GM12878 (cell line): ENCODE results near the gene SRSF2. TPM values are rescaled to one million over a fixed set of nuclear protein-coding genes. Genes with fewer than 3 reads are reported as not detected.

Experiments used
- ASH2L ChIP-seq: fragments of 300-600, 200-600 bp; sonication (generic); IDR thresholded peaks from 2 replicates; pipeline ENCODE4 v1.6.1; 2017; ENCODE audit warnings: low read depth, mild to moderate bottlenecking, borderline replicate concordance
- ATF7 ChIP-seq: fragments of 450-650 bp; IDR thresholded peaks from 2 replicates; pipeline ENCODE4 v1.6.1; 2016; ENCODE audit warnings: low read depth, mild to moderate bottlenecking
- DPF2 ChIP-seq: fragments of 450-650 bp; IDR thresholded peaks from 2 replicates; pipeline ENCODE4 v1.6.1; 2017; ENCODE audit warnings: mild to moderate bottlenecking
- EGR1 ChIP-seq, 2 experiments: IDR thresholded peaks; 1 replicate in 1 of 2; 2 replicates in 1 of 2; pipeline ENCODE4 v1.6.1; 2011 to 2012; ENCODE audit warnings: low read depth in 2 of 2, low read length in 2 of 2, borderline replicate concordance in 1 of 2, mild to moderate bottlenecking in 1 of 2, moderate library complexity in 1 of 2
- HDAC6 ChIP-seq: fragments of 200-600 bp; sonication (generic); IDR thresholded peaks from one replicate; pipeline ENCODE4 v1.8.0; 2017; ENCODE audit warnings: antibody characterized with exemption; ENCODE audit not compliant: unreplicated experiment
- HSF1 ChIP-seq: fragments of 150-350 bp; IDR thresholded peaks from 2 replicates; pipeline ENCODE4 v1.6.1; 2014; ENCODE audit warnings: mild to moderate bottlenecking, low read depth, low read length
- JUND ChIP-seq: IDR thresholded peaks from 2 replicates; pipeline ENCODE4 v1.6.1; 2012; ENCODE audit warnings: low read depth, mild to moderate bottlenecking, low read length, improper control_type of control experiment, moderate library complexity
- NR2C2 ChIP-seq: IDR thresholded peaks from 2 replicates; pipeline ENCODE4 v1.6.1; 2011; ENCODE audit warnings: borderline replicate concordance, low read depth; ENCODE audit not compliant: control insufficient read depth, insufficient read length
- NRF1 ChIP-seq: conservative IDR thresholded peaks from 2 replicates; pipeline ENCODE4 v1.6.1; 2011; ENCODE audit warnings: mild to moderate bottlenecking, low read depth, low read length, improper control_type of control experiment
- RELA ChIP-seq: fragments of 450-650 bp; IDR thresholded peaks from 2 replicates; pipeline ENCODE4 v1.8.0; 2014; ENCODE audit warnings: borderline replicate concordance; ENCODE audit not compliant: partially characterized antibody
- SIX5 ChIP-seq: IDR thresholded peaks from 2 replicates; pipeline ENCODE4 v1.6.1; 2011; ENCODE audit warnings: mild to moderate bottlenecking, low read depth, low read length, moderate library complexity; ENCODE audit not compliant: severe bottlenecking
- SMARCA5 ChIP-seq: fragments of 450-650 bp; IDR thresholded peaks from 2 replicates; pipeline ENCODE4 v1.6.1; 2017; ENCODE audit warnings: mild to moderate bottlenecking
- SREBF1 ChIP-seq: IDR thresholded peaks from 2 replicates; pipeline ENCODE4 v1.6.1; 2012; ENCODE audit warnings: mild to moderate bottlenecking, low read length
- STAT1 ChIP-seq: fragments of 450-650 bp; conservative IDR thresholded peaks from 2 replicates; pipeline ENCODE4 v1.6.1; 2014; ENCODE audit warnings: antibody characterized with exemption, mild to moderate bottlenecking
- SUZ12 ChIP-seq: fragments of 200-600 bp; sonication (generic); IDR thresholded peaks from one replicate; pipeline ENCODE4 v1.6.1; 2018; ENCODE audit warnings: antibody characterized with exemption, mild to moderate bottlenecking; ENCODE audit not compliant: unreplicated experiment
- TARDBP ChIP-seq: IDR thresholded peaks from 2 replicates; pipeline ENCODE4 v1.6.1; 2016; ENCODE audit warnings: borderline replicate concordance
- ZBED1 ChIP-seq: IDR thresholded peaks from 2 replicates; pipeline ENCODE4 v1.6.1; 2016; ENCODE audit warnings: borderline replicate concordance
- polyA plus RNA-seq, 11 experiments: library from polyadenylated mRNA; depleted of rRNA in 4 of 11; unstranded in 6 of 11; stranded (reverse) in 5 of 11; fragments of >200 nt; fragmentation: Nextera tagmentation in 4 of 11; fragmentation: Illumina TruSeq in 1 of 11; extraction: Ambion mirVana in 4 of 11; extraction: Trizol in 1 of 11; gene quantifications; 1 replicate in 1 of 11; 2 replicates in 10 of 11; pipeline versions ENCODE4 v1.2.1 to v1.2.3, GENCODE V29; 2011 to 2016; ENCODE audit warnings: inconsistent platforms in 2 of 11, missing spikeins in 2 of 11, low read depth in 1 of 11
- total RNA-seq, 4 experiments: library from RNA; depleted of rRNA in 3 of 4; stranded (reverse); fragments of >200 nt in 3 of 4; fragmentation: Illumina TruSeq in 1 of 4; extraction: Trizol in 1 of 4; gene quantifications; 2 replicates each; pipeline versions ENCODE4 v1.2.1 to v1.2.3, GENCODE V29; 2013 to 2021
- TF ChIP-seq, protein P1 (sequence below): fragments of 450-650 bp; IDR thresholded peaks from 2 replicates; pipeline ENCODE4 v1.6.1; 2018; ENCODE audit warnings: mild to moderate bottlenecking, low read depth, moderate library complexity; ENCODE audit not compliant: partially characterized antibody
- TF ChIP-seq, protein P2 (sequence below): IDR thresholded peaks from 2 replicates; pipeline ENCODE4 v1.6.1; 2011; ENCODE audit warnings: borderline replicate concordance, low read depth, mild to moderate bottlenecking, moderate library complexity, mixed read lengths, low read length; ENCODE audit not compliant: insufficient read depth; ENCODE audit errors: extremely low read length
- TF ChIP-seq, protein P3 (sequence below): IDR thresholded peaks from 2 replicates; pipeline ENCODE4 v1.6.1; 2011; ENCODE audit warnings: mild to moderate bottlenecking, low read depth, low read length, moderate library complexity; ENCODE audit not compliant: insufficient replicate concordance

SRSF2 gene
- total and polyA plus RNA-seq, 10 of the 15 experiments (the other 5 are each of a cell fraction or from before 2014, with no cell fraction given), result 225 to 795 (median 410) TPM

DNA sequence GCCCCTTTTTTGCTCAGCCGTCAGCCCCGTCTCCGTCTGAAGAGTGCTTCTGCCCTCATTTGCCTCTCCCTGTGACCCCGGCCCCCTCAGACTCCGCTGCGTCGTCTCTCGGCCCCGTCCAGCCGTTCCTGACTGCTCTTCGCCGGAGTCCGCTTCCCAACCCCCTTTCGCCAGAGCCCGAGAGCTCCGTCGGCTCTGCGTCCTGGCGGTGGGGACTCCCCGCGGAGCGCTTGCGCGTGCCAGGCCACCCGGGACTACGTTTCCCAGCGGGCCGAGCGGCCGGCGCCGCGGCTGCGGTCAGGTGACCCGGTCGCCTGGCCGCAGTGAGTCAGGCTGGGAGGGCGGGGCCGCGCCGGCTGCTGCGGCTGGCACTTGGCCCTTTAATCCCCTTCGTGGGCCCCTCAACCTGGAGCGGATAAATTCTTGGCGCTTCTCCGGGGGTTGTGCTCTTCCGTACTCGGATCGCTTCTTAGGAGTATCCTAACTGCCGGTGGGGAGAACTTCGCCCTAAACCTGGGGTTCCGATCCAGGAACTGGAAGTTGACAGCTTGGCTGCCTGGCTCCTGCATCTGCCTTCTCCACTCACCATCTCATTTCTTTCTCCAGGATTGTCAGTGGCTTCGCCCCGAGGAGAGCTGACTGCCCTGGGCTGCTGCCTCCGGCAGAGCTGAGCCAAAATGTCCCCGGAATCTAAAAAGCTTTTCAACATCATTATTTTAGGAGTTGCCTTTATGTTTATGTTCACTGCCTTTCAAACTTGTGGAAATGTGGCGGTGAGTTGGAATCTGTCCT lies 741 bp upstream of the SRSF2 start, which contains the start of gene MFSD11 (continued):
- no peak for TF ChIP-seq SUZ12
- TF ChIP-seq RELA, result peak; percentile 77
- TF ChIP-seq DPF2, result 0 out of 2 replicates have a peak, but pooled peaks have one; percentile 81
- peak; percentile 1; the same call in 1 of the 2 replicates for TF ChIP-seq ZBED1
- TF ChIP-seq NRF1, result peak; percentile 30; the same call in 1 of the 2 replicates
- TF ChIP-seq HSF1, result no peak
- TF ChIP-seq, protein P1, sequence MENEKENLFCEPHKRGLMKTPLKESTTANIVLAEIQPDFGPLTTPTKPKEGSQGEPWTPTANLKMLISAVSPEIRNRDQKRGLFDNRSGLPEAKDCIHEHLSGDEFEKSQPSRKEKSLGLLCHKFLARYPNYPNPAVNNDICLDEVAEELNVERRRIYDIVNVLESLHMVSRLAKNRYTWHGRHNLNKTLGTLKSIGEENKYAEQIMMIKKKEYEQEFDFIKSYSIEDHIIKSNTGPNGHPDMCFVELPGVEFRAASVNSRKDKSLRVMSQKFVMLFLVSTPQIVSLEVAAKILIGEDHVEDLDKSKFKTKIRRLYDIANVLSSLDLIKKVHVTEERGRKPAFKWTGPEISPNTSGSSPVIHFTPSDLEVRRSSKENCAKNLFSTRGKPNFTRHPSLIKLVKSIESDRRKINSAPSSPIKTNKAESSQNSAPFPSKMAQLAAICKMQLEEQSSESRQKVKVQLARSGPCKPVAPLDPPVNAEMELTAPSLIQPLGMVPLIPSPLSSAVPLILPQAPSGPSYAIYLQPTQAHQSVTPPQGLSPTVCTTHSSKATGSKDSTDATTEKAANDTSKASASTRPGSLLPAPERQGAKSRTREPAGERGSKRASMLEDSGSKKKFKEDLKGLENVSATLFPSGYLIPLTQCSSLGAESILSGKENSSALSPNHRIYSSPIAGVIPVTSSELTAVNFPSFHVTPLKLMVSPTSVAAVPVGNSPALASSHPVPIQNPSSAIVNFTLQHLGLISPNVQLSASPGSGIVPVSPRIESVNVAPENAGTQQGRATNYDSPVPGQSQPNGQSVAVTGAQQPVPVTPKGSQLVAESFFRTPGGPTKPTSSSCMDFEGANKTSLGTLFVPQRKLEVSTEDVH, result no peak
- TF ChIP-seq NR2C2, result no peak
- TF ChIP-seq SIX5, result peak; percentile 83
- peak; percentile 72; the same call in 1 of the 2 replicates for TF ChIP-seq SREBF1
- peak; percentile 75; the same call in 1 of the 2 replicates for TF ChIP-seq SMARCA5
- TF ChIP-seq, protein P2, sequence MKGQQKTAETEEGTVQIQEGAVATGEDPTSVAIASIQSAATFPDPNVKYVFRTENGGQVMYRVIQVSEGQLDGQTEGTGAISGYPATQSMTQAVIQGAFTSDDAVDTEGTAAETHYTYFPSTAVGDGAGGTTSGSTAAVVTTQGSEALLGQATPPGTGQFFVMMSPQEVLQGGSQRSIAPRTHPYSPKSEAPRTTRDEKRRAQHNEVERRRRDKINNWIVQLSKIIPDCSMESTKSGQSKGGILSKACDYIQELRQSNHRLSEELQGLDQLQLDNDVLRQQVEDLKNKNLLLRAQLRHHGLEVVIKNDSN, result peak; percentile 91
- 0 out of 3 replicates have a peak, but pooled peaks of 1 of the 2 experiments have one; percentile 25 for TF ChIP-seq EGR1 (IDR thresholded peaks at IDR 0.05; ENCODE audit: borderline replicate concordance in 1 of 2, low read depth in 2 of 2, low read length in 2 of 2)
- TF ChIP-seq, protein P3, sequence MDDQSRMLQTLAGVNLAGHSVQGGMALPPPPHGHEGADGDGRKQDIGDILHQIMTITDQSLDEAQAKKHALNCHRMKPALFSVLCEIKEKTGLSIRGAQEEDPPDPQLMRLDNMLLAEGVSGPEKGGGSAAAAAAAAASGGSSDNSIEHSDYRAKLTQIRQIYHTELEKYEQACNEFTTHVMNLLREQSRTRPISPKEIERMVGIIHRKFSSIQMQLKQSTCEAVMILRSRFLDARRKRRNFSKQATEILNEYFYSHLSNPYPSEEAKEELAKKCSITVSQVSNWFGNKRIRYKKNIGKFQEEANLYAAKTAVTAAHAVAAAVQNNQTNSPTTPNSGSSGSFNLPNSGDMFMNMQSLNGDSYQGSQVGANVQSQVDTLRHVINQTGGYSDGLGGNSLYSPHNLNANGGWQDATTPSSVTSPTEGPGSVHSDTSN, result no peak
- no peak for TF ChIP-seq ATF7
- no peak for TF ChIP-seq HDAC6
- 0 out of 2 replicates have a peak, but pooled peaks have one; percentile 43 for TF ChIP-seq ASH2L
- TF ChIP-seq TARDBP, result 0 out of 2 replicates have a peak, but pooled peaks have one; percentile 18
- 0 out of 2 replicates have a peak, but pooled peaks have one; percentile 59 for TF ChIP-seq JUND
- TF ChIP-seq STAT1, result 0 out of 2 replicates have a peak, but pooled peaks have one; percentile 28
